H1 (cell line): ENCODE results near the gene SLC16A11. TPM values are rescaled to one million over a fixed set of nuclear protein-coding genes. Genes with fewer than 3 reads are reported as not detected.

Experiments
- CTCF ChIA-PET: fragments of 300-600 bp; sonication (Branson Sonifier 250); formaldehyde crosslinking; loops from one replicate; lab custom pipeline; 2021; ENCODE audit not compliant: partially characterized antibody; lab: Charles Lee
- POLR2A ChIA-PET: fragments of 300-600 bp; sonication (Branson Sonifier 250); formaldehyde crosslinking; loops from one replicate; lab custom pipeline; 2021; ENCODE audit warnings: inconsistent platforms; ENCODE audit not compliant: partially characterized antibody; lab: Charles Lee
- DNase-seq, 2 experiments: peaks; one replicate each; pipeline versions ENCODE4 v3.0.0 to v3.0.0-alpha.2; 2010 to 2022; ENCODE audit warnings: low spot score in 2 of 2, low read depth in 1 of 2, mixed read lengths in 1 of 2
- FAIRE-seq: peaks from 2 replicates; lab custom pipeline; 2011; peaks lifted over from hg19 to GRCh38; lab: Jason Lieb, UNC
- H2AFZ ChIP-seq: 2 replicates; pipeline ENCODE4 v1.8.1; 2012; ENCODE audit warnings: low read length, inconsistent platforms
- H2AK5ac ChIP-seq: 2 replicates; pipeline ENCODE4 v1.6.1; 2013; ENCODE audit warnings: low read depth, low read length
- H2BK120ac ChIP-seq: replicated peaks from 2 replicates; pipeline ENCODE3; 2013; ENCODE audit warnings: low read depth, low read length, inconsistent platforms
- H2BK12ac ChIP-seq: 2 replicates; pipeline ENCODE4 v1.6.1; 2013; ENCODE audit warnings: low read depth, low read length
- H2BK15ac ChIP-seq: 2 replicates; pipeline ENCODE4 v1.6.1; 2013; ENCODE audit warnings: low read length
- H2BK20ac ChIP-seq: 2 replicates; pipeline ENCODE4 v1.6.1; 2013; ENCODE audit warnings: low read length
- H2BK5ac ChIP-seq: 2 replicates; pipeline ENCODE4 v1.6.1; 2013; ENCODE audit warnings: low read depth, low read length
- H3K14ac ChIP-seq: 2 replicates; pipeline ENCODE4 v1.6.1; 2013; ENCODE audit warnings: inconsistent platforms; ENCODE audit not compliant: insufficient read length
- H3K18ac ChIP-seq: 2 replicates; pipeline ENCODE4 v1.6.1; 2013; ENCODE audit warnings: low read length; ENCODE audit errors: extremely low read depth
- H3K23ac ChIP-seq: 2 replicates; pipeline ENCODE4 v1.6.1; 2013; ENCODE audit warnings: inconsistent platforms; ENCODE audit not compliant: insufficient read length
- H3K23me2 ChIP-seq: 2 replicates; pipeline ENCODE4 v1.6.1; 2013; ENCODE audit warnings: low read depth, low read length
- H3K27ac ChIP-seq: 2 replicates; pipeline ENCODE4 v1.6.1; 2011; ENCODE audit warnings: low read depth, low read length, inconsistent platforms
- H3K27me3 ChIP-seq, 4 experiments: replicated peaks in 1 of 4; 1 replicate in 1 of 4; 2 replicates in 3 of 4; pipeline versions ENCODE4 v1.6.1 to v1.8.1; 2011 to 2013; ENCODE audit warnings: low read length in 3 of 4, mild to moderate bottlenecking in 3 of 4, inconsistent platforms in 2 of 4, mixed read lengths in 2 of 4, moderate library complexity in 1 of 4; ENCODE audit not compliant: control insufficient read depth in 3 of 4, insufficient read depth in 3 of 4; ENCODE audit errors: extremely low read depth in 1 of 4
- H3K36me3 ChIP-seq, 4 experiments: 2 replicates each; pipeline versions ENCODE4 v1.6.1 to v1.8.1; 2011 to 2013; ENCODE audit warnings: mild to moderate bottlenecking in 4 of 4, low read length in 3 of 4, moderate library complexity in 2 of 4, control low read depth in 1 of 4, inconsistent platforms in 1 of 4; ENCODE audit not compliant: insufficient read depth in 4 of 4, control insufficient read depth in 2 of 4
- H3K4ac ChIP-seq: replicated peaks from 2 replicates; pipeline ENCODE3; 2013; ENCODE audit warnings: low read length, low read depth, mixed read lengths, inconsistent platforms; ENCODE audit not compliant: insufficient read length
- H3K4me1 ChIP-seq, 4 experiments: replicated peaks in 1 of 4; 1 replicate in 1 of 4; 2 replicates in 3 of 4; pipeline versions ENCODE4 v1.6.1 to v1.8.1; 2011 to 2013; ENCODE audit warnings: low read length in 3 of 4, inconsistent platforms in 2 of 4, mixed read lengths in 1 of 4; ENCODE audit not compliant: insufficient read depth in 4 of 4, control insufficient read depth in 3 of 4
- H3K4me2 ChIP-seq, 2 experiments: 2 replicates each; pipeline versions ENCODE4 v1.6.1 to v1.8.1; 2011 to 2013; ENCODE audit warnings: low read depth in 2 of 2, low read length in 2 of 2, control low read depth in 1 of 2, inconsistent platforms in 1 of 2, mild to moderate bottlenecking in 1 of 2; ENCODE audit not compliant: insufficient read depth in 1 of 2
- H3K4me3 ChIP-seq, 4 experiments: fragments of 200-600, 300-600 bp in 1 of 4; sonication (generic), shearing (Covaris generic), sonication (Bioruptor Twin) in 1 of 4; 2 replicates each; pipeline versions ENCODE4 v1.5.1 to v1.8.1; 2011 to 2016; ENCODE audit warnings: low read length in 4 of 4, low read depth in 3 of 4, control low read depth in 2 of 4, inconsistent platforms in 2 of 4, mild to moderate bottlenecking in 2 of 4, mixed read lengths in 1 of 4, moderate library complexity in 1 of 4; ENCODE audit not compliant: insufficient read depth in 2 of 4; ENCODE audit errors: extremely low read depth in 1 of 4
- H3K56ac ChIP-seq: replicated peaks from 2 replicates; pipeline ENCODE3; 2013; ENCODE audit warnings: low read depth, mild to moderate bottlenecking, mixed read lengths, low read length, inconsistent platforms; ENCODE audit not compliant: insufficient read length
- H3K79me1 ChIP-seq: 2 replicates; pipeline ENCODE4 v1.6.1; 2013; ENCODE audit warnings: low read depth, low read length, control low read depth
- H3K79me2 ChIP-seq, 2 experiments: 2 replicates each; pipeline versions ENCODE4 v1.6.1 to v1.8.1; 2012 to 2013; ENCODE audit warnings: low read length in 2 of 2, mild to moderate bottlenecking in 2 of 2, inconsistent platforms in 1 of 2; ENCODE audit not compliant: insufficient read depth in 2 of 2, control insufficient read depth in 1 of 2
- H3K9ac ChIP-seq, 4 experiments: replicated peaks in 1 of 4; 1 replicate in 1 of 4; 2 replicates in 3 of 4; pipeline versions ENCODE4 v1.6.1 to v1.8.1; 2011 to 2013; ENCODE audit warnings: low read depth in 3 of 4, low read length in 3 of 4, control low read depth in 2 of 4, mild to moderate bottlenecking in 2 of 4, moderate library complexity in 2 of 4, inconsistent platforms in 1 of 4; ENCODE audit errors: extremely low read depth in 1 of 4
- H3K9me3 ChIP-seq, 2 experiments: 2 replicates each; pipeline versions ENCODE4 v1.6.1 to v1.8.1; 2012 to 2013; ENCODE audit warnings: mild to moderate bottlenecking in 2 of 2, moderate library complexity in 2 of 2, control low read depth in 1 of 2, inconsistent platforms in 1 of 2, low read depth in 1 of 2, low read length in 1 of 2, mixed read lengths in 1 of 2; ENCODE audit not compliant: insufficient read depth in 2 of 2
- H4K20me1 ChIP-seq, 2 experiments: replicated peaks in 1 of 2; 2 replicates each; pipeline versions ENCODE3 to v1.8.1; 2011 to 2013; ENCODE audit warnings: inconsistent platforms in 2 of 2, low read length in 2 of 2, mild to moderate bottlenecking in 1 of 2; ENCODE audit not compliant: insufficient read depth in 2 of 2, control insufficient read depth in 1 of 2
- H4K5ac ChIP-seq: 2 replicates; pipeline ENCODE4 v1.6.1; 2013; ENCODE audit warnings: low read length, low read depth, mixed read lengths, inconsistent platforms; ENCODE audit not compliant: insufficient read length
- H4K8ac ChIP-seq: 2 replicates; pipeline ENCODE4 v1.8.0; 2013; ENCODE audit warnings: mild to moderate bottlenecking, moderate library complexity, low read length, inconsistent platforms; ENCODE audit not compliant: insufficient read depth; ENCODE audit errors: extremely low read depth
- H4K91ac ChIP-seq: replicated peaks from 2 replicates; pipeline ENCODE3; 2013; ENCODE audit warnings: low read length, mixed read lengths, inconsistent platforms; ENCODE audit not compliant: insufficient read length
- ATF2 ChIP-seq: IDR thresholded peaks from 2 replicates; pipeline ENCODE4 v1.6.1; 2012; ENCODE audit warnings: low read length, inconsistent platforms
- BCL11A ChIP-seq, 2 experiments: IDR thresholded peaks; one replicate each; pipeline ENCODE4 v1.6.1; 2011; ENCODE audit warnings: low read depth in 2 of 2, low read length in 2 of 2, mild to moderate bottlenecking in 2 of 2
- CHD1 ChIP-seq: IDR thresholded peaks from 2 replicates; pipeline ENCODE4 v1.6.1; 2012; ENCODE audit warnings: low read depth, low read length, improper control_type of control experiment
- HDAC2 ChIP-seq, 2 experiments: fragments of 300-600 bp in 1 of 2; sonication (generic) in 1 of 2; IDR thresholded peaks; 2 replicates each; pipeline ENCODE4 v1.6.1; 2011 to 2012; ENCODE audit warnings: low read depth in 2 of 2, low read length in 2 of 2, mild to moderate bottlenecking in 2 of 2, moderate library complexity in 2 of 2, borderline replicate concordance in 1 of 2, inconsistent platforms in 1 of 2
- JUN ChIP-seq: IDR thresholded peaks from 2 replicates; pipeline ENCODE4 v1.6.1; 2011; ENCODE audit warnings: low read depth, mild to moderate bottlenecking, improper control_type of control experiment, low read length
- MAX ChIP-seq: IDR thresholded peaks from 2 replicates; pipeline ENCODE4 v1.6.1; 2012; ENCODE audit warnings: inconsistent platforms
- POLR2AphosphoS5 ChIP-seq: IDR thresholded peaks from 2 replicates; pipeline ENCODE4 v1.6.1; 2011; ENCODE audit warnings: low read depth, low read length
- RAD21 ChIP-seq, 2 experiments: IDR thresholded peaks in 1 of 2; conservative IDR thresholded peaks in 1 of 2; 2 replicates each; pipeline ENCODE4 v1.6.1; 2011; ENCODE audit warnings: low read depth in 2 of 2, low read length in 2 of 2, improper control_type of control experiment in 1 of 2, inconsistent platforms in 1 of 2, mild to moderate bottlenecking in 1 of 2, moderate library complexity in 1 of 2
- RNF2 ChIP-seq: fragments of 200-900, 300-1000 bp; sonication (generic); IDR thresholded peaks from 2 replicates; pipeline ENCODE4 v1.7.1; 2016; ENCODE audit warnings: borderline replicate concordance, low read depth, mild to moderate bottlenecking, antibody characterized with exemption, low read length; ENCODE audit not compliant: poor library complexity, severe bottlenecking; ENCODE audit errors: missing control alignments
- SIRT6 ChIP-seq: IDR thresholded peaks from one replicate; pipeline ENCODE4 v1.7.1; 2012; ENCODE audit warnings: low read length, inconsistent platforms
- WGBS, 2 experiments: shearing (Covaris generic) in 1 of 2; methylation state at CpG; one replicate each; pipeline versions ENCODE4 v1.1.6 to v1.1.7; 2013 to 2015; ENCODE audit warnings: low lambda C conversion rate in 2 of 2, mixed read lengths in 2 of 2, inconsistent platforms in 1 of 2, low coverage in 1 of 2, missing lambda C conversion rate in 1 of 2; ENCODE audit not compliant: insufficient replicate concordance in 2 of 2, insufficient coverage in 1 of 2, insufficient read length in 1 of 2; ENCODE audit errors: extremely low coverage in 1 of 2, missing lambda C conversion rate in 1 of 2; 5-methylcytosine and 5-hydroxymethylcytosine counted together
- polyA plus RNA-seq, 7 experiments: library from polyadenylated mRNA; depleted of rRNA in 3 of 7; stranded (reverse) in 5 of 7; unstranded in 2 of 7; fragments of >200 nt in 5 of 7; fragments of 200-250 nt in 2 of 7; gene quantifications; 1 replicate in 5 of 7; 2 replicates in 1 of 7; 4 replicates in 1 of 7; pipeline versions ENCODE4 v1.2.1 to v1.2.3, GENCODE V29; 2011 to 2013; ENCODE audit warnings: missing spikeins in 2 of 7, mixed read lengths in 2 of 7
- total RNA-seq: library from RNA; stranded (reverse); fragmentation: NEBNext Ultra II Directional; extraction: Animal tissue kit (Norgen Biotek cat#: 25700); gene quantifications from 2 replicates; pipeline ENCODE4 v1.2.1, GENCODE V29; 2021

The SLC16A11 gene
- total and polyA plus RNA-seq, 2 of the 8 experiments (the other 6 are each of a cell fraction or from before 2014, with no cell fraction given) = 0.35 to 0.39 TPM

GRCh38 chr17:7080456-7081041, 36.7 kb upstream of the SLC16A11 start:
- H3K9me3 ChIP-seq = no peaks in the 10 kb centered on the region
- no peaks in the 10 kb centered on the region for H3K4me1 ChIP-seq
- H3K18ac ChIP-seq = no peak overlapping the region; the same call in 1 of the 2 replicates
- H4K20me1 ChIP-seq = no peaks in the 10 kb centered on the region
- H3K14ac ChIP-seq = no peak overlapping the region
- H3K4me3 ChIP-seq = no peak overlapping the region
- H2BK20ac ChIP-seq = no peak overlapping the region
- H3K27ac ChIP-seq = no peak overlapping the region
- H3K23me2 ChIP-seq = no peaks in the 10 kb centered on the region
- FAIRE-seq (no peak), DNase-seq (no peak)
- no peak overlapping the region for H2BK12ac ChIP-seq
- H3K4me2 ChIP-seq = no peak overlapping the region
- ChIA-PET POLR2A (interaction anchor here (1.6 kb wide), 1 partner anchor 10 kb away, joined by 5 read pairs; no protein-coding TSS in a partner anchor), CTCF (interaction anchor here (0.6 to 1.4 kb wide), 4 partner anchors 28 to 57 kb away, joined by 3 read pairs; no protein-coding TSS in a partner anchor)
- no peak overlapping the region for H4K5ac ChIP-seq
- H3K36me3 ChIP-seq = no peaks in the 10 kb centered on the region
- H2AFZ ChIP-seq = peak overlapping the region; percentile 39; the same call in 1 of the 2 replicates
- H3K9ac ChIP-seq = no peak overlapping the region
- no peak overlapping the region for H4K8ac ChIP-seq
- no peak overlapping the region for H3K4ac ChIP-seq
- H3K79me1 ChIP-seq = no peaks in the 10 kb centered on the region
- H2BK120ac ChIP-seq = no peak overlapping the region
- no peaks in the 10 kb centered on the region for H3K79me2 ChIP-seq
- H3K23ac ChIP-seq = no peak overlapping the region
- no peak overlapping the region for H2AK5ac ChIP-seq
- H2BK5ac ChIP-seq = no peak overlapping the region
- no peak overlapping the region for H2BK15ac ChIP-seq
- 94% methylated on average over 10 of the region's 10 CpGs; no CpG with 5 or more reads in 1 of the 2 experiments for WGBS, 2 experiments
- H3K56ac ChIP-seq = no peak overlapping the region
- no peaks in the 10 kb centered on the region for H3K27me3 ChIP-seq
- no peak overlapping the region for H4K91ac ChIP-seq
- TF ChIP-seq SIRT6 = no peak
- no peak for TF ChIP-seq ATF2
- no peak for TF ChIP-seq CHD1
- no peak for TF ChIP-seq RNF2
- no peak for TF ChIP-seq RAD21 (IDR thresholded peaks at IDR 0.05 in 1 of 2, conservative IDR thresholded peaks at IDR 0.05 in 1 of 2; ENCODE audit: low read depth in 2 of 2, low read length in 2 of 2)
- no peak for TF ChIP-seq MAX
- no peak for TF ChIP-seq POLR2AphosphoS5
- TF ChIP-seq JUN = no peak
- TF ChIP-seq HDAC2 (IDR thresholded peaks at IDR 0.05; ENCODE audit: borderline replicate concordance in 1 of 2, low read depth in 2 of 2, low read length in 2 of 2) = no peak
- TF ChIP-seq BCL11A (IDR thresholded peaks at IDR 0.05; ENCODE audit: low read depth in 2 of 2, low read length in 2 of 2) = no peak
